ENCODE results near the gene BNC1. TPM values are rescaled to one million over a fixed set of nuclear protein-coding genes. Genes with fewer than 3 reads are reported as not detected.

The BNC1 gene
- total and polyA plus RNA-seq, 2 of the 4 experiments (the other 2 are of a cell fraction): 0.38 to 0.54 TPM

DNA sequence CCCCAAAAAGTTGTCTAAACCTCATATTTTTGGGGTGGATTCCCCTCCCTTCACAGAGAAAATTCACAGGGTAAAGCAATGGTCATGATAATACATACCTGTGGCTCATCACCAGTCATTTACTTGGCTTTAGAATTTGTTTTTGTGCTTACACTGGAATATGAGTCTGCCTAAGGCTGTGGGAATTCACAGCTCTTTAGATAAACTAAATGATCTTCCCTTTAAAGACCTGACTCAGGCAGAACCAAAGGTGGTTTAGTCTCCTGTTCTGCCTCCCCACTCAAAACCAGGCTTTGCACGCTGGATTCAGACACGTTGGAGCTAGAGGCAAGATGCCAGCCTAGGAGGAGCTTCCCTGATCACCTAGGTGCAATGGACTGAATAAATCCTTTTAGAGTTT, 40.3 kb upstream of the BNC1 start:
- Histone ChIP-seq H3K27ac (ENCODE audit: insufficient read depth, low read length) (no peak overlapping the region), H2BK120ac (ENCODE audit: low read depth, low read length) (no peak overlapping the region), H2AK5ac (ENCODE audit: low read depth, low read length) (no peak overlapping the region), H3K4me1 (ENCODE audit: control insufficient read depth, insufficient read depth, low read length) (no peaks in the 10 kb centered on the region), H2BK5ac (ENCODE audit: low read depth, low read length, poor library complexity, severe bottlenecking) (no peak overlapping the region), H3K9me3 (ENCODE audit: control insufficient read depth, insufficient read depth, low read length) (no peaks in the 10 kb centered on the region), H3K14ac (replicated peaks; ENCODE audit: low read depth, low read length) (no peak overlapping the region), H4K91ac (ENCODE audit: insufficient read depth, low read depth, low read length) (no peak overlapping the region), H3K79me1 (ENCODE audit: low read depth in 1 of 2, low read length in 2 of 2) (no peaks in the 10 kb centered on the region), H3K4me2 (ENCODE audit: low read depth, low read length) (no peak overlapping the region), H4K5ac (ENCODE audit: low read depth, low read length) (no peak overlapping the region), H3K4me3 (ENCODE audit: insufficient read depth, low read depth, low read length) (no peak overlapping the region), H3K36me3 (ENCODE audit: control insufficient read depth, insufficient read depth, low read length) (no peaks in the 10 kb centered on the region), H2AFZ (replicated peaks; ENCODE audit: low read length, poor library complexity) (no peak overlapping the region), H3K4ac (ENCODE audit: low read depth, low read length) (no peak overlapping the region), H2BK15ac (ENCODE audit: low read depth, low read length) (no peak overlapping the region), H4K20me1 (ENCODE audit: insufficient read depth, low read length) (no peaks in the 10 kb centered on the region), H3K56ac (ENCODE audit: extremely low read depth, insufficient read depth, low read length) (no peak overlapping the region), H3K23ac (ENCODE audit: low read depth, low read length) (no peak overlapping the region), H3K9ac (ENCODE audit: low read depth, low read length) (no peak overlapping the region), H2AK9ac (replicated peaks; ENCODE audit: low read depth, low read length, poor library complexity) (no peak overlapping the region), H2BK20ac (ENCODE audit: low read depth, low read length) (no peak overlapping the region), H4K8ac (ENCODE audit: low read depth in 2 of 2, low read length in 2 of 2) (no peak overlapping the region), H3K9me1 (ENCODE audit: insufficient read depth, low read length) (no peaks in the 10 kb centered on the region), H3K18ac (ENCODE audit: low read depth, low read length) (no peak overlapping the region), H3K27me3 (ENCODE audit: control insufficient read depth, insufficient read depth, low read length) (no peaks in the 10 kb centered on the region)
- BruUV-seq (replicated peaks): no TSS peak
- in situ Hi-C loops (cut with MboI; ENCODE audit: low sequenced_read_pairs): no loop called here
- DNase-seq (no peak), ATAC-seq (ENCODE audit: low read depth) (no peak)
- ChIA-PET CTCF (no interaction called here), POLR2A (ENCODE audit: unreplicated experiment) (no interaction called here)
- intact Hi-C loops (cut with micrococcal nuclease): loop anchor here (5.0 kb wide), 1 partner anchor 37 kb away; no protein-coding TSS in a partner anchor
- dilution Hi-C loops (cut with HindIII; ENCODE audit: low sequenced_read_pairs, unreplicated experiment): no loop called here
- WGBS, 2 experiments (ENCODE audit: extremely low coverage in 2 of 2, insufficient read length in 1 of 2): no CpG with 5 or more reads among the region's 2 CpGs
- TF ChIP-seq, protein P1, sequence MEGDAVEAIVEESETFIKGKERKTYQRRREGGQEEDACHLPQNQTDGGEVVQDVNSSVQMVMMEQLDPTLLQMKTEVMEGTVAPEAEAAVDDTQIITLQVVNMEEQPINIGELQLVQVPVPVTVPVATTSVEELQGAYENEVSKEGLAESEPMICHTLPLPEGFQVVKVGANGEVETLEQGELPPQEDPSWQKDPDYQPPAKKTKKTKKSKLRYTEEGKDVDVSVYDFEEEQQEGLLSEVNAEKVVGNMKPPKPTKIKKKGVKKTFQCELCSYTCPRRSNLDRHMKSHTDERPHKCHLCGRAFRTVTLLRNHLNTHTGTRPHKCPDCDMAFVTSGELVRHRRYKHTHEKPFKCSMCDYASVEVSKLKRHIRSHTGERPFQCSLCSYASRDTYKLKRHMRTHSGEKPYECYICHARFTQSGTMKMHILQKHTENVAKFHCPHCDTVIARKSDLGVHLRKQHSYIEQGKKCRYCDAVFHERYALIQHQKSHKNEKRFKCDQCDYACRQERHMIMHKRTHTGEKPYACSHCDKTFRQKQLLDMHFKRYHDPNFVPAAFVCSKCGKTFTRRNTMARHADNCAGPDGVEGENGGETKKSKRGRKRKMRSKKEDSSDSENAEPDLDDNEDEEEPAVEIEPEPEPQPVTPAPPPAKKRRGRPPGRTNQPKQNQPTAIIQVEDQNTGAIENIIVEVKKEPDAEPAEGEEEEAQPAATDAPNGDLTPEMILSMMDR (conservative IDR thresholded peaks at IDR 0.05; ENCODE audit: low read depth, low read length): no peak
- TF ChIP-seq MAZ (IDR thresholded peaks at IDR 0.05; ENCODE audit: borderline replicate concordance, low read depth, low read length) (no peak), POLR2A (IDR thresholded peaks at IDR 0.05; ENCODE audit: low read depth, low read length) (no peak), BHLHE40 (IDR thresholded peaks at IDR 0.05; ENCODE audit: low read depth, low read length) (no peak), CHD1 (IDR thresholded peaks at IDR 0.05; ENCODE audit: low read depth, low read length) (no peak), RCOR1 (IDR thresholded peaks at IDR 0.05; ENCODE audit: insufficient replicate concordance, low read length) (no peak), RFX5 (IDR thresholded peaks at IDR 0.05; ENCODE audit: low read depth, low read length) (no peak), MAFK (IDR thresholded peaks at IDR 0.05; ENCODE audit: low read depth, low read length) (no peak)
- TF ChIP-seq, protein P2, sequence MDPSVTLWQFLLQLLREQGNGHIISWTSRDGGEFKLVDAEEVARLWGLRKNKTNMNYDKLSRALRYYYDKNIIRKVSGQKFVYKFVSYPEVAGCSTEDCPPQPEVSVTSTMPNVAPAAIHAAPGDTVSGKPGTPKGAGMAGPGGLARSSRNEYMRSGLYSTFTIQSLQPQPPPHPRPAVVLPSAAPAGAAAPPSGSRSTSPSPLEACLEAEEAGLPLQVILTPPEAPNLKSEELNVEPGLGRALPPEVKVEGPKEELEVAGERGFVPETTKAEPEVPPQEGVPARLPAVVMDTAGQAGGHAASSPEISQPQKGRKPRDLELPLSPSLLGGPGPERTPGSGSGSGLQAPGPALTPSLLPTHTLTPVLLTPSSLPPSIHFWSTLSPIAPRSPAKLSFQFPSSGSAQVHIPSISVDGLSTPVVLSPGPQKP (IDR thresholded peaks at IDR 0.05; ENCODE audit: borderline replicate concordance, low read depth, low read length): no peak

Measured in IMR-90 (cell line).